K562 (cell line): ENCODE data around the gene PTPRE.

Source experiments
- CTCF ChIP-seq, 3 experiments: IDR thresholded peaks in 2 of 3; conservative IDR thresholded peaks in 1 of 3; 2 replicates each; pipeline ENCODE4 v1.5.1; 2011 to 2012; ENCODE audit warnings: low read length in 3 of 3, mild to moderate bottlenecking in 3 of 3, control low read depth in 2 of 3, improper control_type of control experiment in 1 of 3, inconsistent platforms in 1 of 3, low read depth in 1 of 3, mixed read lengths in 1 of 3, moderate library complexity in 1 of 3; ENCODE audit not compliant: insufficient read depth in 2 of 3
- TBL1XR1 ChIP-seq, 2 experiments: IDR thresholded peaks; 2 replicates each; pipeline ENCODE4 v1.6.1; 2012; ENCODE audit warnings: improper control_type of control experiment in 2 of 2, low read length in 2 of 2, mild to moderate bottlenecking in 1 of 2
- TEAD4 ChIP-seq, 2 experiments: sonication (generic) in 1 of 2; formaldehyde crosslinking in 1 of 2; IDR thresholded peaks; 2 replicates each; pipeline versions ENCODE4 v1.6.1 to v1.8.0; 2012 to 2022; ENCODE audit warnings: borderline replicate concordance in 1 of 2, inconsistent platforms in 1 of 2, low read length in 1 of 2, mild to moderate bottlenecking in 1 of 2, missing genetic modification reagents in 1 of 2
- TF ChIP-seq, protein P1 (sequence below): fragments of 200-400 bp; formaldehyde crosslinking; IDR thresholded peaks from 2 replicates; pipeline ENCODE4 v1.6.1; 2017; ENCODE audit warnings: mild to moderate bottlenecking, low read depth, low read length, moderate library complexity

DNA sequence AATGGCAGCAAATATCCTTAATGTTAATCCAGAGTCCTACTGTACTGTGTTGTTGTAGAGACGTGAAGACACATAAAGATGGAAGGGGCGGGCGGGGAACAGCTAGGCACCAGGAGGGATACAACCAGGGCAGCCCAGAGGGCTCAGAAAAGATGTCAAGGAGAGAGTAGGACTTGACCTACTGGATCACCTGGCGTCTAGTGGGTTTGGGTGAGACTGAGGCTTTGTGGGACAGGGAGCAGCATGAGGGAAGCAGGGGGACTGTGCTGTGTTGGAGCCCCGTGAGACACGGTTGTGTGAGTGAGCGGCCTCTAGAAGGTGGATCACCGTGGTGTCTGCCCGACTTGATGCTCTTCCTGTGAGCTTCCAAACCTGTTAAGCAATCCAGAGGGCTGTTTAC lies 68.0 kb downstream of the PTPRE start:
- TF ChIP-seq, protein P1, sequence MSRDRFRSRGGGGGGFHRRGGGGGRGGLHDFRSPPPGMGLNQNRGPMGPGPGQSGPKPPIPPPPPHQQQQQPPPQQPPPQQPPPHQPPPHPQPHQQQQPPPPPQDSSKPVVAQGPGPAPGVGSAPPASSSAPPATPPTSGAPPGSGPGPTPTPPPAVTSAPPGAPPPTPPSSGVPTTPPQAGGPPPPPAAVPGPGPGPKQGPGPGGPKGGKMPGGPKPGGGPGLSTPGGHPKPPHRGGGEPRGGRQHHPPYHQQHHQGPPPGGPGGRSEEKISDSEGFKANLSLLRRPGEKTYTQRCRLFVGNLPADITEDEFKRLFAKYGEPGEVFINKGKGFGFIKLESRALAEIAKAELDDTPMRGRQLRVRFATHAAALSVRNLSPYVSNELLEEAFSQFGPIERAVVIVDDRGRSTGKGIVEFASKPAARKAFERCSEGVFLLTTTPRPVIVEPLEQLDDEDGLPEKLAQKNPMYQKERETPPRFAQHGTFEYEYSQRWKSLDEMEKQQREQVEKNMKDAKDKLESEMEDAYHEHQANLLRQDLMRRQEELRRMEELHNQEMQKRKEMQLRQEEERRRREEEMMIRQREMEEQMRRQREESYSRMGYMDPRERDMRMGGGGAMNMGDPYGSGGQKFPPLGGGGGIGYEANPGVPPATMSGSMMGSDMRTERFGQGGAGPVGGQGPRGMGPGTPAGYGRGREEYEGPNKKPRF: no peak
- TF ChIP-seq TBL1XR1 (IDR thresholded peaks at IDR 0.05; ENCODE audit: low read length in 2 of 2) (no peak), TEAD4 (IDR thresholded peaks at IDR 0.05; ENCODE audit: low read length) (no peak), TEAD4 (CRISPR knock-in tag; IDR thresholded peaks at IDR 0.05; ENCODE audit: borderline replicate concordance) (no peak), CTCF (IDR thresholded peaks at IDR 0.05 in 2 of 3, conservative IDR thresholded peaks at IDR 0.05 in 1 of 3; ENCODE audit: insufficient read depth in 2 of 3, low read depth in 1 of 3, low read length in 3 of 3) (no peak)
